Measurements from ENCODE around the gene PIK3R2. TPM values are rescaled to one million over a fixed set of nuclear protein-coding genes. Genes with fewer than 3 reads are reported as not detected.

Gene PIK3R2
- total and polyA plus RNA-seq, 2 of the 4 experiments (the other 2 are of a cell fraction) = 12.2 to 25.1 TPM

DNA sequence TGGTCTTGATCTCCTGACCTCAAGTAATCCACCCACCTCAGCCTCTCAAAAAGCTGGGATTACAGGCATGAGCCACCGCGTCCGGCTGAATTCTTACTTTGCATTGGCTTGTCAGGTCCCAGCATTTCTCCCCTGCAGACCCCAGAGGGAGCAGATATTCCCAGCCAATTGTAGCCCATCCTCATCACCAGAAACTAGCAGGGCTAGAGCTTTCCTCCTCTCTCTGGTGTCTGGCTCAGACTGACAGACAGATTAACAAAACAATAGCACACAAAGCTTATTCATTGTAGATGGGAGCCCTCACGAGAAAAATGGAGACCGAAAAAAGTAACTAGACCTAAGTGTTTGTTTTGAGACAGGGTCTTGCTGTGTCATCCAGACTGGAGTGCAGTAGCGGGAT, 32.6 kb downstream of the PIK3R2 start:
- H4K8ac ChIP-seq (ENCODE audit: low read depth in 2 of 2, low read length in 2 of 2) = no peak overlapping the region
- H4K91ac ChIP-seq (ENCODE audit: insufficient read depth, low read depth, low read length) = no peak overlapping the region
- H2BK120ac ChIP-seq (ENCODE audit: low read depth, low read length) = no peak overlapping the region
- H2AK9ac ChIP-seq (replicated peaks; ENCODE audit: low read depth, low read length, poor library complexity) = no peak overlapping the region
- no peak overlapping the region for H3K56ac ChIP-seq (ENCODE audit: extremely low read depth, insufficient read depth, low read length)
- in situ Hi-C loops (cut with MboI; ENCODE audit: low sequenced_read_pairs) = no loop called here
- H3K23ac ChIP-seq (ENCODE audit: low read depth, low read length) = no peak overlapping the region
- no peak overlapping the region for H3K4me2 ChIP-seq (ENCODE audit: low read depth, low read length)
- H3K9ac ChIP-seq (ENCODE audit: low read depth, low read length) = no peak overlapping the region
- H4K20me1 ChIP-seq (ENCODE audit: insufficient read depth, low read length) = no peaks in the 10 kb centered on the region
- CTCF ChIA-PET = no interaction called here
- 80% methylated on average over 1 of the region's 6 CpGs; no CpG with 5 or more reads in 1 of the 2 experiments for WGBS, 2 experiments (ENCODE audit: extremely low coverage in 2 of 2, insufficient read length in 1 of 2)
- H3K9me1 ChIP-seq (ENCODE audit: insufficient read depth, low read length) = no peaks in the 10 kb centered on the region
- H2BK15ac ChIP-seq (ENCODE audit: low read depth, low read length) = no peak overlapping the region
- no peak overlapping the region for H2BK20ac ChIP-seq (ENCODE audit: low read depth, low read length)
- no peaks in the 10 kb centered on the region for H3K9me3 ChIP-seq (ENCODE audit: control insufficient read depth, insufficient read depth, low read length)
- H3K4me1 ChIP-seq (ENCODE audit: control insufficient read depth, insufficient read depth, low read length) = no peaks in the 10 kb centered on the region
- H3K18ac ChIP-seq (ENCODE audit: low read depth, low read length) = no peak overlapping the region
- no peak overlapping the region for H3K4me3 ChIP-seq (ENCODE audit: insufficient read depth, low read depth, low read length)
- H4K5ac ChIP-seq (ENCODE audit: low read depth, low read length) = no peak overlapping the region
- ATAC-seq (ENCODE audit: low read depth) (no peak), DNase-seq (no peak)
- dilution Hi-C loops (cut with HindIII; ENCODE audit: low sequenced_read_pairs, unreplicated experiment) = no loop called here
- no peak overlapping the region for H3K4ac ChIP-seq (ENCODE audit: low read depth, low read length)
- H2AFZ ChIP-seq (replicated peaks; ENCODE audit: low read length, poor library complexity) = no peak overlapping the region
- H3K27ac ChIP-seq (ENCODE audit: insufficient read depth, low read length) = no peak overlapping the region
- no peak overlapping the region for H3K14ac ChIP-seq (replicated peaks; ENCODE audit: low read depth, low read length)
- peaks cover 9% of the 10 kb centered on the region for H3K27me3 ChIP-seq (ENCODE audit: control insufficient read depth, insufficient read depth, low read length)
- no peak overlapping the region for H2BK5ac ChIP-seq (ENCODE audit: low read depth, low read length, poor library complexity, severe bottlenecking)
- BruUV-seq (replicated peaks) = no TSS peak
- intact Hi-C loops (cut with micrococcal nuclease) = no loop called here
- no peaks in the 10 kb centered on the region for H3K36me3 ChIP-seq (ENCODE audit: control insufficient read depth, insufficient read depth, low read length)
- POLR2A ChIA-PET (ENCODE audit: unreplicated experiment) = interaction anchor here (0.6 kb wide), 1 partner anchor 219 kb away, joined by 14 read pairs; no protein-coding TSS in a partner anchor
- no peak overlapping the region for H2AK5ac ChIP-seq (ENCODE audit: low read depth, low read length)
- TF ChIP-seq BHLHE40 (IDR thresholded peaks at IDR 0.05; ENCODE audit: low read depth, low read length) (no peak), MAFK (IDR thresholded peaks at IDR 0.05; ENCODE audit: low read depth, low read length) (no peak), RAD21 (IDR thresholded peaks at IDR 0.05; ENCODE audit: low read length) (no peak), FOS (IDR thresholded peaks at IDR 0.05; ENCODE audit: low read depth, low read length) (no peak), SMC3 (IDR thresholded peaks at IDR 0.05; ENCODE audit: low read depth, low read length) (no peak), CHD1 (IDR thresholded peaks at IDR 0.05; ENCODE audit: low read depth, low read length) (no peak), CEBPB (IDR thresholded peaks at IDR 0.05; ENCODE audit: low read depth, low read length) (no peak), RFX5 (IDR thresholded peaks at IDR 0.05; ENCODE audit: low read depth, low read length) (no peak), MXI1 (IDR thresholded peaks at IDR 0.05; ENCODE audit: borderline replicate concordance, low read depth, low read length) (no peak), NFE2L2 (IDR thresholded peaks at IDR 0.05; ENCODE audit: low read depth, low read length) (no peak), MAZ (IDR thresholded peaks at IDR 0.05; ENCODE audit: borderline replicate concordance, low read depth, low read length) (no peak)
- TF ChIP-seq, protein P1, sequence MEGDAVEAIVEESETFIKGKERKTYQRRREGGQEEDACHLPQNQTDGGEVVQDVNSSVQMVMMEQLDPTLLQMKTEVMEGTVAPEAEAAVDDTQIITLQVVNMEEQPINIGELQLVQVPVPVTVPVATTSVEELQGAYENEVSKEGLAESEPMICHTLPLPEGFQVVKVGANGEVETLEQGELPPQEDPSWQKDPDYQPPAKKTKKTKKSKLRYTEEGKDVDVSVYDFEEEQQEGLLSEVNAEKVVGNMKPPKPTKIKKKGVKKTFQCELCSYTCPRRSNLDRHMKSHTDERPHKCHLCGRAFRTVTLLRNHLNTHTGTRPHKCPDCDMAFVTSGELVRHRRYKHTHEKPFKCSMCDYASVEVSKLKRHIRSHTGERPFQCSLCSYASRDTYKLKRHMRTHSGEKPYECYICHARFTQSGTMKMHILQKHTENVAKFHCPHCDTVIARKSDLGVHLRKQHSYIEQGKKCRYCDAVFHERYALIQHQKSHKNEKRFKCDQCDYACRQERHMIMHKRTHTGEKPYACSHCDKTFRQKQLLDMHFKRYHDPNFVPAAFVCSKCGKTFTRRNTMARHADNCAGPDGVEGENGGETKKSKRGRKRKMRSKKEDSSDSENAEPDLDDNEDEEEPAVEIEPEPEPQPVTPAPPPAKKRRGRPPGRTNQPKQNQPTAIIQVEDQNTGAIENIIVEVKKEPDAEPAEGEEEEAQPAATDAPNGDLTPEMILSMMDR (conservative IDR thresholded peaks at IDR 0.05; ENCODE audit: low read depth, low read length) = no peak
- TF ChIP-seq, protein P2, sequence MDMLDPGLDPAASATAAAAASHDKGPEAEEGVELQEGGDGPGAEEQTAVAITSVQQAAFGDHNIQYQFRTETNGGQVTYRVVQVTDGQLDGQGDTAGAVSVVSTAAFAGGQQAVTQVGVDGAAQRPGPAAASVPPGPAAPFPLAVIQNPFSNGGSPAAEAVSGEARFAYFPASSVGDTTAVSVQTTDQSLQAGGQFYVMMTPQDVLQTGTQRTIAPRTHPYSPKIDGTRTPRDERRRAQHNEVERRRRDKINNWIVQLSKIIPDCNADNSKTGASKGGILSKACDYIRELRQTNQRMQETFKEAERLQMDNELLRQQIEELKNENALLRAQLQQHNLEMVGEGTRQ (IDR thresholded peaks at IDR 0.05; ENCODE audit: low read depth, low read length) = no peak
- TF ChIP-seq, protein P3, sequence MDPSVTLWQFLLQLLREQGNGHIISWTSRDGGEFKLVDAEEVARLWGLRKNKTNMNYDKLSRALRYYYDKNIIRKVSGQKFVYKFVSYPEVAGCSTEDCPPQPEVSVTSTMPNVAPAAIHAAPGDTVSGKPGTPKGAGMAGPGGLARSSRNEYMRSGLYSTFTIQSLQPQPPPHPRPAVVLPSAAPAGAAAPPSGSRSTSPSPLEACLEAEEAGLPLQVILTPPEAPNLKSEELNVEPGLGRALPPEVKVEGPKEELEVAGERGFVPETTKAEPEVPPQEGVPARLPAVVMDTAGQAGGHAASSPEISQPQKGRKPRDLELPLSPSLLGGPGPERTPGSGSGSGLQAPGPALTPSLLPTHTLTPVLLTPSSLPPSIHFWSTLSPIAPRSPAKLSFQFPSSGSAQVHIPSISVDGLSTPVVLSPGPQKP (IDR thresholded peaks at IDR 0.05; ENCODE audit: borderline replicate concordance, low read depth, low read length) = no peak
- H3K79me1 ChIP-seq (ENCODE audit: low read depth in 1 of 2, low read length in 2 of 2) = no peaks in the 10 kb centered on the region
